ENCODE measurements around the gene B4GALT2. TPM values are rescaled to one million over a fixed set of nuclear protein-coding genes. Genes with fewer than 3 reads are reported as not detected.

B4GALT2 gene
- polyA plus RNA-seq, 1 of the 3 experiments (the other 2 are of a cell fraction) = 48.0 TPM

GRCh38 chr1:43999455-43999854, 20.4 kb downstream of the B4GALT2 start:
- no peak overlapping the region for H3K4me2 ChIP-seq
- CTCF ChIA-PET = interaction anchor here (1.0 to 20.6 kb wide), 4 partner anchors 26 to 489 kb away, joined by 3 to 598 read pairs (median 12); partner anchors contain the start of gene SLC6A9
- peak overlapping the region in 1 of 2 experiments; percentile 50; a peak in 1 of 4 replicates for H3K27ac ChIP-seq (ENCODE audit: low read depth in 2 of 2, low read length in 1 of 2)
- H3K4me1 ChIP-seq (ENCODE audit: control insufficient read depth in 1 of 2, insufficient read depth in 2 of 2, low read depth in 1 of 2, low read length in 1 of 2) = peaks cover 0 to 59% of the 10 kb centered on the region in 2 experiments; a peak in 2 of 4 replicates
- WGBS (ENCODE audit: low lambda C conversion rate) = 90% methylated on average over 3 of the region's 8 CpGs
- no peaks in the 10 kb centered on the region for H3K9me2 ChIP-seq
- no peak overlapping the region for H3K9ac ChIP-seq
- POLR2A ChIA-PET = no interaction called here
- no peak overlapping the region for H3K4me3 ChIP-seq (ENCODE audit: low read depth in 2 of 2, low read length in 1 of 2)
- H2AFZ ChIP-seq (ENCODE audit: low read depth) = no peak overlapping the region
- H4K20me1 ChIP-seq (ENCODE audit: insufficient read depth) = no peaks in the 10 kb centered on the region
- TF ChIP-seq REST (IDR thresholded peaks at IDR 0.05; ENCODE audit: low read depth, low read length) = no peak
- TF ChIP-seq RFX5 (IDR thresholded peaks at IDR 0.05; ENCODE audit: low read length) = no peak
- TF ChIP-seq ELF1 (IDR thresholded peaks at IDR 0.05) = no peak
- TF ChIP-seq RXRA (IDR thresholded peaks at IDR 0.05; ENCODE audit: borderline replicate concordance, low read depth) = no peak
- TF ChIP-seq USF1 (IDR thresholded peaks at IDR 0.05; ENCODE audit: borderline replicate concordance, low read depth) = no peak
- no peak for TF ChIP-seq FOXM1 (IDR thresholded peaks at IDR 0.05; ENCODE audit: low read depth)
- TF ChIP-seq EZH2phosphoT487 (IDR thresholded peaks at IDR 0.05; ENCODE audit: borderline replicate concordance, low read depth) = no peak
- TF ChIP-seq NFIC (IDR thresholded peaks at IDR 0.05; ENCODE audit: borderline replicate concordance) = no peak
- no peak for TF ChIP-seq EP300 (IDR thresholded peaks at IDR 0.05; ENCODE audit: borderline replicate concordance in 1 of 2, low read depth in 1 of 2, low read length in 1 of 2)
- no peak for TF ChIP-seq MEF2A (IDR thresholded peaks at IDR 0.05; ENCODE audit: borderline replicate concordance, low read depth)
- no peak for TF ChIP-seq GATA2 (CRISPR knock-in tag; IDR thresholded peaks at IDR 0.05)
- TF ChIP-seq SIN3A (IDR thresholded peaks at IDR 0.05; ENCODE audit: borderline replicate concordance, low read depth, low read length) = no peak
- no peaks in the 10 kb centered on the region for H3K9me3 ChIP-seq
- H3K27me3 ChIP-seq (ENCODE audit: insufficient read depth) = no peaks in the 10 kb centered on the region
- no peaks in the 10 kb centered on the region for H3K36me3 ChIP-seq (replicated peaks in 1 of 2; ENCODE audit: control insufficient read depth in 1 of 2, insufficient read depth in 2 of 2, low read length in 1 of 2)
- DNase-seq = no peak
- H3F3A ChIP-seq (replicated peaks; ENCODE audit: insufficient read depth) = no peaks in the 10 kb centered on the region
- no peaks in the 10 kb centered on the region for H3K79me2 ChIP-seq (ENCODE audit: insufficient read depth)

GRCh38 chr1:44000122-44000665, 21.2 kb downstream of the B4GALT2 start:
- H3K9me2 ChIP-seq = no peaks in the 10 kb centered on the region
- no peak overlapping the region for H3K4me3 ChIP-seq (ENCODE audit: low read depth in 2 of 2, low read length in 1 of 2)
- H3K9me3 ChIP-seq = no peaks in the 10 kb centered on the region
- H3K79me2 ChIP-seq (ENCODE audit: insufficient read depth) = no peaks in the 10 kb centered on the region
- H3F3A ChIP-seq (replicated peaks; ENCODE audit: insufficient read depth) = no peaks in the 10 kb centered on the region
- no peaks in the 10 kb centered on the region for H3K27me3 ChIP-seq (ENCODE audit: insufficient read depth)
- 77% methylated on average over 3 of the region's 8 CpGs for WGBS (ENCODE audit: low lambda C conversion rate)
- POLR2A ChIA-PET = no interaction called here
- H3K4me1 ChIP-seq (ENCODE audit: control insufficient read depth in 1 of 2, insufficient read depth in 2 of 2, low read depth in 1 of 2, low read length in 1 of 2) = peaks cover 0 to 52% of the 10 kb centered on the region in 2 experiments; a peak in 2 of 4 replicates
- CTCF ChIA-PET = interaction anchor here (0.7 to 20.6 kb wide), 5 partner anchors 26 to 731 kb away, joined by 3 to 598 read pairs (median 3); partner anchors contain the start of genes RNU5D-1 and SLC6A9
- no peaks in the 10 kb centered on the region for H3K36me3 ChIP-seq (replicated peaks in 1 of 2; ENCODE audit: control insufficient read depth in 1 of 2, insufficient read depth in 2 of 2, low read length in 1 of 2)
- H3K27ac ChIP-seq (ENCODE audit: low read depth in 2 of 2, low read length in 1 of 2) = no peak overlapping the region; a peak in 1 of 4 replicates
- no peak for DNase-seq
- no peaks in the 10 kb centered on the region for H4K20me1 ChIP-seq (ENCODE audit: insufficient read depth)
- no peak overlapping the region for H3K9ac ChIP-seq
- no peak overlapping the region for H2AFZ ChIP-seq (ENCODE audit: low read depth)
- no peak overlapping the region for H3K4me2 ChIP-seq
- TF ChIP-seq YY1 (IDR thresholded peaks at IDR 0.05; ENCODE audit: low read depth) = no peak
- TF ChIP-seq RFX5 (IDR thresholded peaks at IDR 0.05; ENCODE audit: low read length) = no peak
- TF ChIP-seq NFIC (IDR thresholded peaks at IDR 0.05; ENCODE audit: borderline replicate concordance) = no peak
- no peak for TF ChIP-seq CTCF (IDR thresholded peaks at IDR 0.05)
- no peak for TF ChIP-seq ZBTB33 (IDR thresholded peaks at IDR 0.05; ENCODE audit: borderline replicate concordance, low read depth)
- no peak for TF ChIP-seq SIN3A (IDR thresholded peaks at IDR 0.05; ENCODE audit: borderline replicate concordance, low read depth, low read length)
